ENCODE measurements around the gene SYNGR2.
A peak's percentile ranks its signal among the peaks of the same experiment; 100 is the strongest.

SYNGR2 gene, protein sequence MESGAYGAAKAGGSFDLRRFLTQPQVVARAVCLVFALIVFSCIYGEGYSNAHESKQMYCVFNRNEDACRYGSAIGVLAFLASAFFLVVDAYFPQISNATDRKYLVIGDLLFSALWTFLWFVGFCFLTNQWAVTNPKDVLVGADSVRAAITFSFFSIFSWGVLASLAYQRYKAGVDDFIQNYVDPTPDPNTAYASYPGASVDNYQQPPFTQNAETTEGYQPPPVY

DNA sequence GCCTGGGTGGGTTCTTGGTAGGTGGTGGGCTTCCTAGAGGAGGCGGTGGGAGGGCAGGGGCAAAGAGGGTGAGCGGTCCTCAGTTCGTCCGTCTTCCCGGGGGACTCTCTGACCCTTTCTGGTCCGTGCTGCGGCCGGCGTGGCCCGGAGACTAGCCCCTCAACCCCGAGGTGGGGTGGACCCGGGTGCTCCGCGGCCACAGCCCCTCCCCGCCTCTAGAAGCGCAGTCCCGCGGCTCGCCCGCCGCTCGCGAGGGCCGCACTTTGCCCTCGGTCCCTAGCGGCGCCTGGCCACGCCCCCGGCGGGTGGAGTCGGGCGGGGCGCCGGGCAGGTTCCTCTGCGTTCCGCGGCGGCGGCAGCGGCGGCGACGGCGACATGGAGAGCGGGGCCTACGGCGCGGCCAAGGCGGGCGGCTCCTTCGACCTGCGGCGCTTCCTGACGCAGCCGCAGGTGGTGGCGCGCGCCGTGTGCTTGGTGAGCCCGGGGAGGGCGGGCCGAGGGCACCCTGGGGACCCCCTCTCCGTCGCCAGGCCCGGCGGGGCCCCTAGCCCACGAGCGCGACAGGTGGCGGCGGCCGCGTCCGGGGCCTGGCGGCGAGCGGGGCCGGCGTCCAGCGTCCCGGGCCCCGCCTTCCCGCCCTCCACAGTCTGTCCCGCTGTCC is at the start of gene SYNGR2:
SYNGR2 (plus strand) TSS at position 340 of the 661 bp plus-strand sequence; CDS start at position 376, 36 bp downstream.
- DNase-seq (ENCODE audit: low read depth): peak; percentile 75

DNA sequence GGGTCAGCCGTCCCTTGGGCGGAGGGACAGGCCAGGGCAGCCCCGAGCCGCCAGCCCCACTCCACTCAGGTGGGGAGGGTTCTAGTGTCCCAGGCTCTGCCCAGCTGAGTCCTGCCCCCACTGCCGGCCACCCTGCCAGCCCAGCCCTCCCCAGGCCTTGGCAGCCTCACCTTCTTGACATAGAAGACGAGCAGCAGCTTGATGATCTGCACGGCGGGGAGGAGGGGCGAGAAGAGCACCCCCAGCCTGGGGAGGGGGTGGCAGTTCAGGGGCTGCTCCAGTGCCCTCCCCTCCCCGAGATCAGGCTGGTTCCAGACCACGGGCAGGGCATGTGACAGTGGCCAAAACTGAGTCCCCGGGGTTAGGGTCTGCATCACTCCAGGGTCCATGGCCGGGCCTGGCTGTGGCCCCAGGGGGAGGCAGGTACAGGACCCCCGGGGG is 49.6 kb upstream of the SYNGR2 start:
- DNase-seq (ENCODE audit: low read depth): no peak

DNA sequence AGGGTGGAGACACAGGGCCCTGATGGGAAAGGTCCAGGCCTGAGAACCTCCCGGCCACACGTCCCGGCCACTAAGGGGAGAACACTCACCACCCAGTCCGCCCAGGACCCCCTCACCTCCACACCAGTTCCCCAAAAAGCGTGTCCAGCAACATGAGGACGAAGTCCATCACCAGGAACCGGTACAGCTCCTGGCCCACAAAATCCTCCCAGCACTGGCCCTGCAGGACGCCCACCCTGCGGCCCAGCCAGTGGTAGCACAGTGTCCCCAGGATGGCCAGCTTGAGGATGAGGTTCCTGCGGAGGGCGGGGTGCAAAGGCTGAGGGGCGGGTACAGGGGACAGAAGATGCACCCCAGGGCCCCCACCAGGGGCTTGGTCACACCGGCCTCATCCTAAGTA is 47.8 kb upstream of the SYNGR2 start:
- no peak for DNase-seq (ENCODE audit: low read depth)

DNA sequence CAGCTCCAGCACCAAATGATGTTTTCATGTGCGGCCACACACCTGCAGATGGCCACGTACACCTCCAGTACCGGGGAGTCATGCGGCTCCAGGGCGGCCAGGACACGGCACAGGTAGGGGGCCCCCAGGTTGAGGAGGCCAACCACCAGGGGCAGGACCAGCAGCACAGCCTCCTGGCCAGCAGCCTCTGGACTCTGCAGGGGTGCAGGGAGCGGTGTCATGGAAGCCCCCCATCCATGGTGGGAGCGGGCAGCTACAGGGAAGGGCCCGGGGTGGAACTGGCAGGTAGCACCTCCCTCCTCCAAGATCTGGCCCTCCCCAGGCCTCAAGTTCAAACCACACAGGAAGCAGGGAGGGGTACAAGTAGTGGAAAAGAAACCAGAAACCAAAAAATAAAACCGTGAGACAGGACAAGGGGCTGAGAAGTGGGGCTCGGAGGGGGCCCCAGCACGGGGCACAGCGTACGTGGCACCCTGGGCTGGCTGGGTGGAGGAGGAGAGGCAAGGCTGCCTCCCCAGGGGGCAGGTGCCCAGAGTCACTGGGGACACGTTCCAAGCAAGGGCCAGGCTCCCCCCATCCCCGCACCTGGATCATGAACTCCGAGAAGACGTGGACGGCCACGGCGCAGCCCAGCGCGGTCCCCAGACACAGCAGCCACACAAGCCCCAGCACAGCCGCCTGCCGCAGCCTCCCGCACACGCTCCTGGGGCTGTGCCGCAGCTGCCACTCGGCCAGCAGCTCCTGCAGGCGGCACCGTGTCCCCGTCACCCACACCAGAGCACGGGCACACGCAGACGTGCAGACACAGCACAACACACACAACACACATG is 47.2 kb upstream of the SYNGR2 start:
- no peak for DNase-seq (ENCODE audit: low read depth)

DNA sequence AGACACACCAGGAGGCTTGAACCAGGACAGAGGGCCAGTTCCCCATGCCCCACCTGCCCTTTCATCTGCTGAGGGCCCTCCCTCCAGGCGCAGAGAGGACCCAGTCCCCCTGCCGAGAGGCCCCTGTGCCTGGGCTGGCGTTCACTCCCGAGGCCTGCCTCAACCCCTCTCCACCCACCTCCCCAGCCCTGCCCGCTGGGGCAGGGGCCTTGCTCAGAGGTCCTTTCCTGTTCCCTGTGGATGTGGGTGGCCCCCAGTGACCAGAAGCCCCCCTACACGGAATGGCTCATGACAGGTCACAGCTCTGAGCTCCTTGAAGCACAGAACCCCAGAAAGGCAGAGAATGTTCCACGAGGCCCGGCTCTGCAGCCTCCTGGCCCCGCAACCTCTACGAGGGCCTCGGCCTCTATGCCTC is 46.6 kb upstream of the SYNGR2 start:
- no peak for DNase-seq (ENCODE audit: low read depth)

DNA sequence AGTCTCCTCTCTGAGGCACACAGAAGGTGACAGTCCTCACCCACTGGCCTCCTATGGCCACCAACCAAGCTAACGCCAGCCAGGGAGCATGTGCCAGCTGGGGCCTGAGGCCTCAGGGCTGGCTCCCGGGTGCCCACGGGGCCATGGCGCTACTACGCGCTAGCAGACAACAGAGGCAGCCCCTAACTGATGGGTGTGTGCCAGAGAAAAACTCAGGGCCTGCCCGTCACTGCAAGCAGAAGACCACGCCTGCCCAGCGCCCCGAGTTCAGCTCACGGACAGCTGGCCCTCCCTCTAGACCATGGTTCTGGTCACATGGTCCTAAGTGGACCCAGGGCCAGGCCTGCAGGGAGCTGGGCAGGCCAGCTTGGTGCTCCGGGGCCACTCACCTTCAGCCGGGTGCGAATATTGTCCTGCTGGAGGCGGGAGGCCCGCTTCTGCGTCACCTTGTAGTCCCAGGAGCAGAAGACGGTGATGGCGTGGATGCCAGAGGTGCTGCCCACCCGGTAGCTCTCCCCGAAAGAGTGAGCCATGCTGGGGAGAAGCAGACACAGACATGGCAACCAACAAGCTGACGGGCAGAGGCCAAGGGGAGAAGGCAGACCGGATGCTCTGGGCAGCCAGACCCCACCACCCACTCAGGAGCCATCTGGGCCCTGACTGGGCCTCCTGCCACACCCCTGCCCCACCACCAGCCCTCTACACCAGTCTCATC is 46.0 kb upstream of the SYNGR2 start:
- DNase-seq (ENCODE audit: low read depth): no peak

DNA sequence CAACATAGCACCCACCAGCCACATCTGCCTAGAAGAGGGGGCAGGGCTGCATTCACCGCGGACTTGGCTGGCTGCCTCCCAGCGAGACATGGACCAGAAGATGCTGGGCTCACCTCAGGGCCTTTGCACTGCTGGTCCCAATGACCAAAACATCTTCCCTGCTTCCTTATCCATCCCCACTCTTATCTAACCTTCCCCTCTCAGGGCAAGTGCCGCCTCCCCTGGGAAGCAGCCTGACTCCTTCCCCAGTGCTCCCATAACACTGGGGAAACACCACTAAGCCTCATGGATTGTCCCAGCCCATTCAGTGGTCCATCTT is 45.5 kb upstream of the SYNGR2 start:
- DNase-seq (ENCODE audit: low read depth): no peak

DNA sequence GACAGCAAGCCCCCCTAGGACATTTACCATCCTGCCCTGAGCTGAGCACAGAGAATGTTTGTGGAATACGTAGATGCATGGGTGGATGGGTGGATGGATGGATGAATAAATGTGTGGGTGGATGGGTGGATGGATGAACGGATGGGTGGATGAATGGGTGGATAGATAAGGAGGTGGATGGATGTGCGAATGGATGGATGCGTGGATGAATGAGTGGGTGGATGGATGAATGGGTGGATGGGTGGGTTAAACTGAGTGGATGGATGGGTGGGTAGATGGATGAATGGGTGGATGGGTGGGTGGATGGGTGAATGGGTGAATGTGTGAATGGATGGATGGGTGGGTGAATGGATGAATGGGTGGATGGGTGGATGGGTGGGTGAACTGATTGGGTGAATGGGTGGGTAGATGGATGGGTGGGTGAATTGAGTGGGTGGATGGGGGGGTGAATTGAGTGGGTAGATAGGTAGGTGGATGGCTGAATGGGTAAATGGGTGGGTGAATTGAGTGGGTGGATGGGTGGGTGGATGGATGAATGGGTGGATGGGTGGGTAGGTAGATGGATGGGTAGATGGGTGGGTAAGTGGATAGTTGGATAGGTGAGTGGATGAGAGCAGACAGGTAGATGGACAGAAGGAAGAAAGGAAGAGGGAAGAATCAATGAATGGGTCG is 45.0 kb upstream of the SYNGR2 start:
- no peak for DNase-seq (ENCODE audit: low read depth)

DNA sequence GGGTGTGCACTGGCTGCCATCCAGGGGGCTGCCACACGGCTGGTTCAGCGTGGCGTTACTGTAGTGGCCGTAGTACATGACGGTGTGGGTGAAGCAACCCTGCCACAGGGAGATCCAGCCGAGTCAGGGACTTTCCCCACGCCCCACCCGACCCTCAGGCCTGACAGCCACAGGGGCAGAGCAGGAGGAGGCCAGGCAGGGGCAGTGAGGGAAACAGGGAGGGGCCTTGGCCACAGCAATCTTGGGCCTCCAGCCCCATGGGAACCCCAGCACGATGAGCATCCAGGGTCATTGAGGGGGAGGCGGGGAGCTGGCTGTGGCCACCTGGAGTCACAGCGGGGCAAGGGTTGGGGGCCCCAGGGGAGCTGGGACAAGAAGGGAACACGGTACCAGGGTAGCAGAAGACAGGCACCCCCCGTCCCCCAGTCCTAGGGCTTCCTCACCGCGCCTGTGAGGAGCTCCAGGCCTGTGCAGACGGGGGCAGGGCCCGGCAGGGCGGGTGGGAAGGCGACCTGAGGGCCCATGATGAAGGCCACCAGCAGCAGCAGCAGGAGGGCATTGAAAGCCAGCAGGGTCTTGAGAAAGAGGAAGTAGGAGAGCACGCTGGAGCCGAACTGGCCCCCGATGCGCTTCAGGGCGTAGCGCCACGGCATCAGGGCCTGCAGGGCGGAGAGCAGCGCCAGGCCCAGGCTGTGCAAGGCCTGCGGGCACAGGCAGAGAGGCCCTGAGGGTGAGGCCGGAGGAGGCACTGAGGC is 44.1 kb upstream of the SYNGR2 start:
- DNase-seq (ENCODE audit: low read depth): no peak

DNA sequence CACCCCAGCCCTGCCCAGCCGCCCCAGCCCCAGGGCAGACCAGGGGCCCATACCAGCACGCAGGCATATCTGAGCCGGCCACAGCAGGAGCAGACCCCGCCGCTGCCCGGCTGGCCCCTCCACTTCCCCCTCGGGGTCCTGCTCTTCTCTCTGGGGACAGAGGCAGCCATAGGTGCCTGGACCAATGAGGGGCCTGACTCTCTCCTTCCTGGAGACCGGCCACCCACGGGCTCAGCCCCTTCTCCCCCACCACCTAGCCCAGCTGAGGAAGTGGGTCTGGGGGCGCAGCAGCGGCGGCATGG is 43.6 kb upstream of the SYNGR2 start:
- no peak for DNase-seq (ENCODE audit: low read depth)

DNA sequence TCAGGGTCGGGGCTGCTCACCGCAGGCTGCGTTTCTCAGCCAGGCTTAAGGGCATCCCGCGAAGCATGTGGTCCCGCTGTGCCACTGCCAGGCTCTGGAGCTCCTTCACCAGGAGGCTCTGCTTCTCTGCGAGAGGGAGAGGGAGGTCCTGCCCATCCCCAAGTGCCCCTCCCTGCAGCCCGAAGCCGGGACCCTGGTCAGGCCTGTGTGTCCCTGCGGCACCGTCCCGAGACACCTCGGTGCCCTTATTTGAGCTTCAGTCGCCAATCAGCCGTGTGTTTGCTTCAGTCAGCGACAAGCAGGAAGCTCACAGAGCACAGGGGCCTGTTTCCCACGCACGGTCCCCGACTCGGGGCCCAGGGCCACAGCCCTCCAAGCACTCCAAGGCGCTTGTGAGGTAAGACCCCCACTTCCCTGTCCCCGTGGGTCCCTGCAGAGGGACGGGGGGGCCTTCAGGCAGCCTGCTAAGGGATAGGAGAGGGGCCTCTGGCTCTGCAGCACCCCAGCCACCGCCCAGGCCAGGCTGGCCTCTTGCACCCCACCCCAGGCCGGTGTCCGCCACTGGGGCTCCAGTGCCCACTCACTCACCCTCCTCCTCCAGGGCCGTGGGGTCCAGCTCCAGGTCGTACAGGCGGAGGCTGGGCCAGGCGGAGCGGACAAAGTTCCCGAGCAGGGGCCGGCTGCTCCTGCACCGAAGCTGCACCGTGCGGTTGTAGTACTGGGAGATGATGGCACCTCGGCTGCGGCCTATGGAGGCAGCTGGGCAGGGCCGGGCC is 43.1 kb upstream of the SYNGR2 start:
- DNase-seq (ENCODE audit: low read depth): no peak

DNA sequence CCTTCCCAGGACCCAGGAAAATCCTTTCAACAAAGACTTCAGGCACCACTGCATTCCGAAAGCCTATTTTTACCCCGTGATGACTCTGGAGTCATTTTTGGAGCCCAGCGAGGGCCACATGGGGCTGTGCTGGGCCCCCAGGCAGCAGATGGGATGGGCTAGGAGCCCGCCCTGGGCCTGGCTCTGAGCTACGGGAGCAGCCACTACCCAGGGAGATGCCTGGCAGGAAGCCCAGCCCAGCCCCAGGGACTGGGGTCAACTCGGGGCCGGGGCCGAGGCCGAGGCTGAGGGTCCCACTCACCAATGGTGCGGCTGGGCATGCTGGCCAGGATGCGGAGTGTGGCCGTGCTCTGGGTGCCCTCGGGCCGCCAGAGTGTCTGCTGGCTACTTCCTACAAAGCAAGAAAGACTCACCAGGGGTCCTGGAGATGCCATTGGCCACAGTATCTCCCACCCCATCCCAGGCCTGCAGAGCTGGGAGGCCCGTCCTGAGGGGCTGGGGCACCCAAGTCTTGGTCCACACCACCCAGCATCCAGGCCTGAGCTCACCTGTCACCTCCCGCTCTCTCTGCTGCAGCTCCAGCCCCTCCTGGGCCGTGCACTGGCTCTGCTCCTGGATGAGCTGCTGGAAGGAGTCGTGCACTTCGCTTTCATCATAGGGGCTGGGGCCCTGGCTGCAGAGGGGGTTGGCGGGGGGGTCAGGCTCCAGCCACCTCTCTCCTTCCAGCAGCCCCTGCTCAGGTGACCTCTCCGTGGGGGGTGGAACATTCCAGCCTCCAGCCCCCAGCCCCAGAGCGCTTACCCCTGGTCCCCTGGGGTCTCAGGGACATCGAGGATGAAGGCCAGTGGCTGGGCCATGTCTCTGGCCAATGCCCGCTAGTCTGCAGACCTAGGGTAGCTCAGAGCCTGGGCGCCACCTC is 42.1 kb upstream of the SYNGR2 start:
- DNase-seq (ENCODE audit: low read depth): no peak

DNA sequence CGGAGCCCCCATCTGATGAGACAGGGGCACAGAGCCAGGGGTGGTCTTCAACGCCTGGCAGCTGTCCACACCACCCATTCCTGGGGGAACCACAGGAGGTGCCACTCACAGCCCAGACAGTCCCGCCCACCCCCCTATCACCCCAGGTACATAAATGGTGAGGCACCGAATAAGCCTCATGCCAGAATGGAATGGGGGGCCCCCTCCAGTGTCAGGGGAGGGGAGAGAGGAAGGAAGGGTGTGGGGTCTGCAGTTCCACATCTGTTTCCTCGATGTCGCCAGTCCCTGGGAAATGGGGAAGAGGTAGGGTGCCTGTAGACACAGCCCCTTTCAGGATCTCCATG is 41.5 kb upstream of the SYNGR2 start:
- no peak for DNase-seq (ENCODE audit: low read depth)

DNA sequence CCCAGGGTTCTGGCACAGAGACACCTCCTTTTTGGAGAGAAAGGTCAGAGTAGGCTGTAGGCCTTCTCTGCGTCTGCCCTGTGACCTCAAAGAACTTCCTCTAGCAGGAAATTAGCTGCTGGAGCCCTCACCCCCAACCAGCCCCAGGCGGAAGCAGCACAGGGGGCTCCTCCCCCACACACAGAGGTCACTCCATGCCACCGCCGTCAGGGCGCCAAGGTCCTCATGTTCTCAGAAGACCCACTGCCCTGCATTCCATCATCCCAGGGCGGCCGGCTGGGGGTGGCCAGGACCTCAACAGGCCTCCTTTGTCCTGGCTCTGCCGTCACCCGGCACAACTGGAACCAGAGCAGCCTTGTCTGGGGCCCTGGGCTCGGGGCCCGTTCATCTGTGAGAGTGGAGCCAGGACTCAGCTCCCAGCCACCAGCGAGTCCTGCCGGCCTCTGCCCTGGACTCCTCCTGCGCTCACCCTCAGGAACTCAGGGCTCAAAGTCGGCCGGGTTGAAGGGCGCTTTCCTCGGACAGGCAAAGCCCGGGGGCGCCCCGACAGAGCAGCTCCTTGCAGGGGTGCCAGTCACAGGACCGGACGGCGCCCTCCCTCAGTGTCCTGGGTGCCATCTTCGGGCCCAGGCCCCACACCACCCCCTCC is 41.0 kb upstream of the SYNGR2 start:
- no peak for DNase-seq (ENCODE audit: low read depth)

DNA sequence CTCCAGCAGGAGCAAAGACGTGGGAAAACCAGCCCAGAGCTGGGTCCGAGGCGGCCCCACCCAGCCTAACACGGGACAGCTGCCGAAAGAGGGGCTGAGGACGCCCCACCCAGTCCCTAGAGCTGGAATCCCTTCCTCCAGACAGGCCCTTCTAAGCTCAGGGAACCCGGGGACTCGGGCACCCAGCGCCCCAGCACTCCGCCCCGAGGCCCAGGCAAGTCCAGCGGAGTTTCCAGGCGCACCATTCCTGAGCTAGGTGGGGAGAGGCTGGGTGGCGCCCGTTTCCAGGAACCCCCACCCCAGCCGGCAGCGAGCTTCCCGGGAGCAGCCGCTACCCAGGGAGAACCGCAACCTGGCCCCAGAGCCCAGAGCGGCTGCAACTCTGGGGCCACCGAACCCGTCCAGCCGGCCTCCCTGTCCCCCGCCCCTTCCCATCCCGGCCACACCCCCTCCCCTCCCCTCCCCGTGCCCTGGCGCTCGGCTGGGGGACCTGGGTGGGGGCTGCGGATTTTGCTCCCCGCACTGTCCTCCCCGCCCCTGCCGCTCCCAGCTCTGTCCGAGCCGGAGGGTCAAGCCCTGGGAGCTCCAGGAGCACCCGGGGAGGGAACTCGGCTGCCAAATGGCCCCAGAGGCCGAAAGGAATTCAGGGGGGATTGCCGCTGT is 40.4 kb upstream of the SYNGR2 start:
- DNase-seq (ENCODE audit: low read depth): no peak

DNA sequence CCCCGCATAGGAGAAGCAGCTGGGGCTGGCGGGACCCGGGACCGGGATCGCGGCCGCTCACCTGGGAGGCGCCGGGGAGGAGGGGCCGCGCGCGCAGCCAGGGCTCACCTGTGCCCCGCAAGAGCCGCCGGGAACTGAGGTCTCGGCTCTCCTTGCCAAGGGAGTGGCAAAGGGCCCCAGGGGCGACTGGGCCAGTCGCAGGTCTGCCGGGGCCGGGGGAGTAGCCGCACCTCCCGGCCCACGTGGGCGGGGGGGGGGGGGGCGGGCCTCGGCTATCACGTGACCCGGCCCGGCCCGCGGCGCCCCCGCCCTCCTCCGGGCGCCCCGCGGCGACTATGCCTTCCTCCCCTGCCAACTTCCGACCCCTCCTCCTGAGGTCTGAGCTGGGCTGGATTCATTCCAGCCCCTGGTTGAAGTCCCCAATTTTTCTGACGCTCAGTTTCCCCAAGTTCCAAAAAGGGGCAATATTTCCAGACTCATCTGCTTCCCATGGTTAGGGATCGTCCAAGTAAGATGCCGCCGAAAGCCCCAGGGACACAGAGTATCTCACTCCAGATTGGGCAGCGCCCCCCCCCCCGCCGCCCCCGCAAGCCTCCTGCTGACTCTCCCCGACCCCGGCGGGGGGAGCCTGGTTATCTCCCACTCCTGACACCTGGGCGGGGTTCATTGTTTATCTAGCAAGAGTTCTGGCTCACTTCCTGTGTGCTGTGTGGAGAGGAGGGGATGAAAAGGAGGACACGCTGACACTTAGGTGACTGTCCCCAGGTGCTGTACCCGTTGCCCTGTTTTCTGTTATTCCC is 39.6 kb upstream of the SYNGR2 start, which contains the start of gene TMC6:
TMC6 (minus strand) TSS at position 205 of the 800 bp plus-strand sequence. CDS start 1,923 bp downstream, outside the sequence.
- no peak for DNase-seq (ENCODE audit: low read depth)

DNA sequence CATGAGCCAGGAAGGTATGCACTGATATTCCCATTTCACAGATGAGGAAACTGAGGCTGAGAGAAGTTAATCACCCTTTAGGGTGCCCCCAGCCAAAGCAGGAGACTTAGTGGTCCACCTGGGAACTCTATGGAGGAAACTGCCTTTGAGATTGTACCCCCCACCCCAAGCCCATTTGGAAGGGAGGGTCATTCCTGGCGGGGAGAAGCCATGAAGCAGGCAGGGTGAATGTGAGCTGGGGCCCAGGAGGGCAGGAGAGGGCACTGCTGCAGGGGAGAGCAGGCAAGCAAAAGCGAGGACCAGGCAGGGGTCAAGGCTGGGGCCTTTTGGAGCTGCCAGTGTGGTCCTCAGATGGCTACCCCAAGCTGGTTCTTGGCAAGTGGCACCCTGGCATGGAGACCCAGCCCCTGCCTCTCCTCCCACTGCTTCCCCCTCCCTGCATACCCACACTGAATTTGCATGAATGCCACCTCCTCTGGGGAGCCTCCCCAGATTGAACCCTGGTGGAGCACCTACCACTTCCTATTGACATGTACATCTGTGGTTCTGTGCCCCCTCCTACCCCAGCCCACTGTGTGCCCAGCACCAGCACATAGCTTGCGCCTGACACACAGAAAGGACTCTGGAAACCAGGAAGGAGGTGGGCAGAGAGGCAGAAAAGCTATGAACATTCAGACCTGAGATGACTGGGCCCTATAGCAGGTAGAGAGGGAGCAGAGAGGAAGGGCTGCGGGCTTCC is 38.9 kb upstream of the SYNGR2 start:
- no peak for DNase-seq (ENCODE audit: low read depth)

All from stimulated activated CD8-positive, alpha-beta memory T cell treated with anti-CD3 and anti-CD28 coated beads, Interleukin-4, amount 100 ng/mL, for 24 hours (primary cell).